ENCODE data around the gene C2orf92.

C2orf92 gene

GRCh38 chr2:97714950-97715652, 45.6 kb downstream of the C2orf92 start:
- no peak for DNase-seq

GRCh38 chr2:97715951-97716694, 46.6 kb downstream of the C2orf92 start:
- DNase-seq, result no peak

- no peak for DNase-seq
Measured at GRCh38 chr2:97716695-97717612, 47.4 kb downstream of the C2orf92 start.

GRCh38 chr2:97717613-97717995, 48.1 kb downstream of the C2orf92 start:
- no peak for DNase-seq

- peak; percentile 68 for DNase-seq
Measured at GRCh38 chr2:97718051-97718882, 48.8 kb downstream of the C2orf92 start.

GRCh38 chr2:97718942-97719341, 49.4 kb downstream of the C2orf92 start:
- peak; percentile 13 for DNase-seq

- no peak for DNase-seq
Measured at GRCh38 chr2:97719362-97720155, 50.0 kb downstream of the C2orf92 start.

- no peak for DNase-seq
Measured at GRCh38 chr2:97720746-97721145, 51.2 kb downstream of the C2orf92 start.

- no peak for DNase-seq
Measured at GRCh38 chr2:97722227-97722626, 52.7 kb downstream of the C2orf92 start.

GRCh38 chr2:97723156-97724072, 53.9 kb downstream of the C2orf92 start:
- no peak for DNase-seq

GRCh38 chr2:97724073-97724410, 54.5 kb downstream of the C2orf92 start:
- no peak for DNase-seq

GRCh38 chr2:97724501-97724900, 55.0 kb downstream of the C2orf92 start:
- DNase-seq, result no peak

GRCh38 chr2:97724946-97725688, 55.6 kb downstream of the C2orf92 start:
- no peak for DNase-seq

GRCh38 chr2:97726261-97727064, 57.0 kb downstream of the C2orf92 start:
- DNase-seq, result no peak

- DNase-seq, result no peak
Measured at GRCh38 chr2:97727296-97727695, 57.8 kb downstream of the C2orf92 start.

- DNase-seq, result no peak
Measured at GRCh38 chr2:97728091-97728731, 58.7 kb downstream of the C2orf92 start.

- no peak for DNase-seq
Measured at GRCh38 chr2:97730245-97730644, 60.7 kb downstream of the C2orf92 start.

- no peak for DNase-seq
Measured at GRCh38 chr2:97731274-97732020, 61.9 kb downstream of the C2orf92 start.

Data from stimulated activated naive CD4-positive, alpha-beta T cell treated with Interleukin-2 at 50 U/mL for 16 hours (primary cell).